GM10266 (cell line): ENCODE results near the gene PLK3.

Source experiments
- DNase-seq: peaks from one replicate; pipeline ENCODE4 v3.0.0; 2012; ENCODE audit errors: extremely low spot score
- TF ChIP-seq, protein P1 (sequence below): IDR thresholded peaks from 2 replicates; pipeline ENCODE4 v1.5.1; 2012; ENCODE audit warnings: mild to moderate bottlenecking, low read depth; ENCODE audit not compliant: control insufficient read depth, insufficient read depth; ENCODE audit errors: missing control alignments

The PLK3 gene

DNA sequence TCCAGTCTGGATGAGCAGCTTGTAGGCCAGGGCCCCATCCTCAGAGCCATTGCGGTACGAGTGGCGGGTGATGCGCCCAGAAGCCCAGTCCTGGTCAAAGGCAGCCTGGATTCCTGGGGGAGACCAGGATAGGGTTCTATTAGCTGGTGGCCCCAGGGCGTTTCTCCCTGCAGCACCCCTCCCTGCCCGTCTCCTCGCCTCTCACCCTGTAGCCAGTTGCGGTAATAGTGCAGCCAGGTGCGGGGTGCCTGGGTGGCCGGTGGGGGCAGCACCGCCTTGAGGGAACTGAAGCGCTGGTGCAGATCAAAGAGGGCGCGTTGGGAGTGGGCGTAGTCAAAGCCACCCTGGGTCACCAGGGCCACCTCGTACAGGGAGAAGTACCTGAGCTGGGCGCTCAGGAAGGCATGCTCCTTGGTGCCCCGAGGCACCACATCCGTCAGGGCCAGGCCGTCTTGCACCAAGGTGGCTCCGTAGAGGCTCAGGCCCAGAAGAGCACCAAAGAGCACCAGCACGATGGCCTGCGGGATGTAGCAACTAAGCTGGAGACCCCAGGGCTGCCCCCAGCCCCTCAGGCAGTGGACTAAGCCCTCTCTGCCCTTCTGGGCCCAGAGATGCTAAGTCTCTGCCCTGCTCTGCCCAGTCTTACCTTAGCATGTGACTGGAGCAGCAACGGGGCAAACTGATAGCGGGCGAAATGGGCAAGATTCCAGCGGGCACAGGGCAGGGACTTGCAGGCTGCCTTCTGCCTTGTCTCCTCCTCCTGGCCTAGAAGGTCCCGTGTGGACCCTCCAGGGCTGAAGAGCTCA, 27.2 kb downstream of the PLK3 start:
- TF ChIP-seq, protein P1, sequence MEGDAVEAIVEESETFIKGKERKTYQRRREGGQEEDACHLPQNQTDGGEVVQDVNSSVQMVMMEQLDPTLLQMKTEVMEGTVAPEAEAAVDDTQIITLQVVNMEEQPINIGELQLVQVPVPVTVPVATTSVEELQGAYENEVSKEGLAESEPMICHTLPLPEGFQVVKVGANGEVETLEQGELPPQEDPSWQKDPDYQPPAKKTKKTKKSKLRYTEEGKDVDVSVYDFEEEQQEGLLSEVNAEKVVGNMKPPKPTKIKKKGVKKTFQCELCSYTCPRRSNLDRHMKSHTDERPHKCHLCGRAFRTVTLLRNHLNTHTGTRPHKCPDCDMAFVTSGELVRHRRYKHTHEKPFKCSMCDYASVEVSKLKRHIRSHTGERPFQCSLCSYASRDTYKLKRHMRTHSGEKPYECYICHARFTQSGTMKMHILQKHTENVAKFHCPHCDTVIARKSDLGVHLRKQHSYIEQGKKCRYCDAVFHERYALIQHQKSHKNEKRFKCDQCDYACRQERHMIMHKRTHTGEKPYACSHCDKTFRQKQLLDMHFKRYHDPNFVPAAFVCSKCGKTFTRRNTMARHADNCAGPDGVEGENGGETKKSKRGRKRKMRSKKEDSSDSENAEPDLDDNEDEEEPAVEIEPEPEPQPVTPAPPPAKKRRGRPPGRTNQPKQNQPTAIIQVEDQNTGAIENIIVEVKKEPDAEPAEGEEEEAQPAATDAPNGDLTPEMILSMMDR = no peak
- no peak for DNase-seq

GRCh38 chr1:44828003-44828651, 27.9 kb downstream of the PLK3 start:
- DNase-seq = no peak
- TF ChIP-seq, protein P1 = no peak

DNA sequence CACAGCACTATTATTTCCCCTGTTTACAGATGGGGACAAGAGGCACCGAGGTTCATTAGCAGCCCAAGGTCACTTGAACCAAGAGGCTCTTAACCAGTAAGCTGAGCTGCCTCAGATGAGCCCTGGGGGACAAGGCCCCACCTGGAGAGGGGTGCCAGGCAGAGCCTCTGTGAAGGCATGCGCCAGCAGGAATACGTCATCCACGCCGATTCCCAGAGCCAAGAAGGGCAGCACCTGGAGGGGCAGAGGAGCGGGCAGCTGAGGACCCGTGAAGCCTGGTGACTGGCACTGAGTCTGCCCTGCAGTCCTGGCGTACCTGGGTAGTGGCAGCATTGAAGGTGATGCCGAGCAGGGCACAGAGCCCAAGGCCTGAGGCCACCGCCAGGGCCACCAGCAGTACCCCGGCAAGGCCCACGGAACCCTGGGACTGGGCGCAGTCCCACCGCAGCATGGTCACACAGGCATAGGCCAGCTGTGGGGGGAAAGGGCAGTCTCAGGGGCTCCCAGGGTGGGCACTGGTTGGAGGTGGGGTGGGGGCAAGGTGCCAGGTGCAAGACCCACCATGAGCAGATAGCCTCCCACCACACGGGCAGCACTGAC, 28.8 kb downstream of the PLK3 start:
- no peak for DNase-seq
- TF ChIP-seq, protein P1 = no peak

DNA sequence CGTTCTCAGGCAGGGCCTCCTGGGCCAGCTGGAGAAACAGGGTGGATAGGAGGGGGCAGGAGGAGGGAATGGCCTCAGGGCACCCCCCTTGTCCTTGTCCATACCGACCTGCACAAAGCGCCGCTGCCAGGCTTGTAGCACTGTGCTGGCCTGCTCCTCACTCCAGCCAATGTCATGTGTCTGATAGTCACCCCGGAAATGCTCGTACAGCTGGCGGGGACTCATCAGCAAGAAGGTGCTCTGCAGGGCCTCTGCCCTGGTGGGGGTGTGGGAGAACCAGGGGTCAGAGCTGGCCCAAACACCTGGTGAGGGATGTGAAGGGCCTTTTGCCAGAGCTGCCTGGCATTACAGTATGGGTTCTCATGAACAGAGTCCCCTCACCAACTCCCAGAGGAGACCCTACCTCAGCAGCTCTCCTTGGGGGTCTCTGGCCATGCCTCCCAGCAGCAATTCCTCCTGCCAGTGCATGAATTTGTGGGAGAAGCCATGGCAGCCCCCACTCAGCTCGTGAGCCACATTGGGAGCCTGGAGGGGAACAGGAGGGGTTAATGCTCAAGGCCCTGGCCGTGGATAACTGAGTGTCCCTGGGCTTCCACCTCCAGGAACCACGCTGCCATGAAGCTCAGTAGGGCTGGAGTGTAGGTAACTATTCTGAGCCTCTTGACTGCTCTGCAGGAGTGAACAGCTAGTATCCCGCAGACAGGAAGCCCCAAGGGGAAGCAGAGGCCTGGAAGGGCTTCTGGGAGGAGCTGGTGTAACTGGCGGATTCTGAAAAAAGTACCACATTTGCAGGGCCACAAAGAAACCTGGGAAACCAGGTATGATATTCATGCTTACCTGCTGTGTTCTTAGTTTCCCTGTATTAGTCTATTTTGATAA, 29.6 kb downstream of the PLK3 start:
- no peak for DNase-seq
- TF ChIP-seq, protein P1 = no peak

DNA sequence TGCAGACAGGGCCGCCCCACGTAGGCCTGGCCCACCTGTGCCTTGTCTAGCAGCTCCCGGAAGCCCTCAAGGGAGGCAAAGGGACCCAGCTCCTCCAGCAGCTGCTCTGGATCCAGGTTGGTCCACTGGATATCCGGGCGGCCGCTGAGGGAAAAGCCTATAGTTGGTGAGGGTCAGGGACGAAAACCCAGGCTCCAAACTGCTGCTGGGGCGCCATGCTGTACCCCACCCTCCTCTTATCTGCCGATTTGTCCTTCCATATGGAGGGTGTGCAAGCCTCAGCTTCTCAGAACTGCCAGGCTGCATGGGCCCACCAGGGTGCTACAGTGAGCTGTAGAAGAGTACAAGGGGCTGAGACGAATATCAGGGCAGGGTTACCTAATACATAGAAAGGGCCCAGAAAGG, 30.7 kb downstream of the PLK3 start:
- TF ChIP-seq, protein P1 = peak; percentile 6
- no peak for DNase-seq

GRCh38 chr1:44831516-44831915, 31.3 kb downstream of the PLK3 start:
- TF ChIP-seq, protein P1 = no peak
- no peak for DNase-seq
